ELF-1 (cell line): ENCODE results near the gene PIWIL4.
"Not testable (repeated sequence)": the region's sequence is repeated elsewhere in the genome, so short reads cannot be mapped to it uniquely, and the experiment has no call there.

Experiments used
- DNase-seq: peaks from one replicate; pipeline ENCODE4 v3.0.0-alpha.2; 2016; ENCODE audit warnings: low read depth, low spot score

PIWIL4 gene

GRCh38 chr11:94546886-94547285, 20.3 kb upstream of the PIWIL4 start:
- no peak for DNase-seq

- DNase-seq = no peak
Measured at GRCh38 chr11:94549146-94549545, 18.0 kb upstream of the PIWIL4 start.

GRCh38 chr11:94550513-94550912, 16.7 kb upstream of the PIWIL4 start:
- no peak for DNase-seq

- no peak for DNase-seq
Measured at GRCh38 chr11:94553938-94554337, 13.2 kb upstream of the PIWIL4 start.

- not testable (repeated sequence) for DNase-seq
Measured at GRCh38 chr11:94555752-94556329, 11.3 kb upstream of the PIWIL4 start.

- DNase-seq = no peak
Measured at GRCh38 chr11:94557421-94557820, 9.7 kb upstream of the PIWIL4 start.

GRCh38 chr11:94557992-94558391, 9.2 kb upstream of the PIWIL4 start:
- DNase-seq = no peak

- DNase-seq = no peak
Measured at GRCh38 chr11:94558468-94558867, 8.7 kb upstream of the PIWIL4 start.

GRCh38 chr11:94558932-94559331, 8.2 kb upstream of the PIWIL4 start:
- no peak for DNase-seq

GRCh38 chr11:94559361-94559760, 7.8 kb upstream of the PIWIL4 start:
- DNase-seq = no peak

- DNase-seq = no peak
Measured at GRCh38 chr11:94560834-94561233, 6.3 kb upstream of the PIWIL4 start.

- no peak for DNase-seq
Measured at GRCh38 chr11:94563176-94563847, 3.9 kb upstream of the PIWIL4 start.

GRCh38 chr11:94563848-94564467, 3.2 kb upstream of the PIWIL4 start:
- DNase-seq = no peak

- no peak for DNase-seq
Measured at GRCh38 chr11:94568200-94568599, 1.0 kb downstream of the PIWIL4 start.

GRCh38 chr11:94568717-94569116, 1.5 kb downstream of the PIWIL4 start:
- no peak for DNase-seq

- DNase-seq = not testable (repeated sequence)
Measured at GRCh38 chr11:94572975-94573374, 5.8 kb downstream of the PIWIL4 start.

GRCh38 chr11:94574193-94574961, 7.2 kb downstream of the PIWIL4 start:
- DNase-seq = no peak

GRCh38 chr11:94576306-94576705, 9.1 kb downstream of the PIWIL4 start:
- no peak for DNase-seq

- DNase-seq = no peak
Measured at GRCh38 chr11:94577841-94578240, 10.7 kb downstream of the PIWIL4 start.

GRCh38 chr11:94581926-94582325, 14.8 kb downstream of the PIWIL4 start:
- no peak for DNase-seq

- no peak for DNase-seq
Measured at GRCh38 chr11:94583213-94583865, 16.2 kb downstream of the PIWIL4 start.
